GM12801 (cell line): ENCODE results near the gene RUVBL1.

Experiments
- TF ChIP-seq, protein P1 (sequence below): IDR thresholded peaks from one replicate; pipeline ENCODE4 v1.5.1; 2011; ENCODE audit warnings: control low read depth; ENCODE audit not compliant: insufficient read length; ENCODE audit errors: extremely low read depth

The RUVBL1 gene

DNA sequence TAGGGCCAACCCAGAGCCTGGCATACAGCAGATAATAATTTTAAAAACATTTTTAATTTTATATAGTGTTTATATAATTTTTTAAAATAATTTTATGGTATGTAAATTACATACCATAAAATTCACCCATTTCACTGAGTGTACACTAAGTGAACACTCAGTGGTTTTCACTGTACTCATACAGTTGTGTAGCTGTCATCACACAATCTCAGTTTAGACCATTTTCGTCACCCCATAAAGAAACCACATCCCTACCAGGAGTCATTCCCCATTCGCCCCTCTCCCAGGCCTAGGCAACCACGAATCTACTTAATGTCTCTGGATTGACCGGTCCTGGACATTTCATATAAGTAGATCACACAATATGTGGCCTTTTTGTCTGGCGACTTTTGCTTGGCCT, 39.8 kb upstream of the RUVBL1 start:
- TF ChIP-seq, protein P1, sequence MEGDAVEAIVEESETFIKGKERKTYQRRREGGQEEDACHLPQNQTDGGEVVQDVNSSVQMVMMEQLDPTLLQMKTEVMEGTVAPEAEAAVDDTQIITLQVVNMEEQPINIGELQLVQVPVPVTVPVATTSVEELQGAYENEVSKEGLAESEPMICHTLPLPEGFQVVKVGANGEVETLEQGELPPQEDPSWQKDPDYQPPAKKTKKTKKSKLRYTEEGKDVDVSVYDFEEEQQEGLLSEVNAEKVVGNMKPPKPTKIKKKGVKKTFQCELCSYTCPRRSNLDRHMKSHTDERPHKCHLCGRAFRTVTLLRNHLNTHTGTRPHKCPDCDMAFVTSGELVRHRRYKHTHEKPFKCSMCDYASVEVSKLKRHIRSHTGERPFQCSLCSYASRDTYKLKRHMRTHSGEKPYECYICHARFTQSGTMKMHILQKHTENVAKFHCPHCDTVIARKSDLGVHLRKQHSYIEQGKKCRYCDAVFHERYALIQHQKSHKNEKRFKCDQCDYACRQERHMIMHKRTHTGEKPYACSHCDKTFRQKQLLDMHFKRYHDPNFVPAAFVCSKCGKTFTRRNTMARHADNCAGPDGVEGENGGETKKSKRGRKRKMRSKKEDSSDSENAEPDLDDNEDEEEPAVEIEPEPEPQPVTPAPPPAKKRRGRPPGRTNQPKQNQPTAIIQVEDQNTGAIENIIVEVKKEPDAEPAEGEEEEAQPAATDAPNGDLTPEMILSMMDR, result no peak

DNA sequence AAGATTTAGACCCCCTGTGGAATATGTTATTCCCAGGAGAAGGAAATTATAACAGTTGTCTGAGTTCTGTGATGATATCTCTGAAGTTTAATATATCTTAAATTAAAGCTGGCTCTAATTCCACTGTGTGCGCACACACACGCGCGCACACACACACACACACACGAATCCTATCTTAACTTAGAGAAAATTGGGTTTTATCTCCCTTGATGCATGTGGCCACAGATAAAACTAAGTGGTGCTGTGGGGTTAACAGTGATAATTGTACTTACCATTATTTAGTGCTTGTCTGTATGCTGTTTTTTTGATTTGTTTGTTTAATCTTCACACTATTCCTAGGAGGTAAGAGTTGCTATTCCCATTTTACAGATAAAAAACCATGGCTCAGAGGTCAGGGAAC, 37.0 kb upstream of the RUVBL1 start:
- TF ChIP-seq, protein P1, result no peak

DNA sequence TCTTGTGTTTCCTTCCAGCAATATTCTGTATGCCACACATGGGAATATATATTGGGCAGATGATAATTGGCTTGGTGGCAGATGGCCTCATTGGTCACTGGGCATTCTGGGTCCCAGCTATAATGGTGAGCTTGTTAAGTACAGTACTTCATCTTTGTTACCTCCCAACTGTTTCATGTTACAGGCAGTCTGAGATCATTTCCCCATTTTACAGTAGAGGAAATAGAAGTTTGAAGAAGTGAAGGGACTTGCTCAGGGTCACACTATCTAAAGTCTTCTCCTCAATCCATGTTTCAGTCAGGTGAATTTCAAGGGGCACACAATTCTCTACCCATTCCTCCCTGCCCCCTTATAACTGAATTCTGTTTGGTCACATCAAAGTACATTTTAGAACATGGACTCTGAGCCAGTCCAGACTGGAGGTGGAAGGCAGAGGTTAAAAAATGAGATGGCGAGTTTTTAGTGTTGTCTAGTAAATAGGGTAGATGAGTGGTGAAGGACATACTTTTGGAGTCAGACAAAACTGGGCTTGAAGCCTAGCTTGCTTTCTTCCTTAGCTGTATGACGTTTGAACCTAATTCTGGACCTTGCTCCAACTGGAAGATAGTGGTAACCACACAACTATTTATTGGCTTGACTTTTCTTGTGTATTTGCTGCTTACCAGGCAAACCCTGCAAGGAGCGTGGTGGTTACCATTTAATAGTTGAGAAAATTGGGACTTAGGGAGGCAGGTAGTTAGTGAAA, 32.2 kb upstream of the RUVBL1 start:
- TF ChIP-seq, protein P1, result no peak

DNA sequence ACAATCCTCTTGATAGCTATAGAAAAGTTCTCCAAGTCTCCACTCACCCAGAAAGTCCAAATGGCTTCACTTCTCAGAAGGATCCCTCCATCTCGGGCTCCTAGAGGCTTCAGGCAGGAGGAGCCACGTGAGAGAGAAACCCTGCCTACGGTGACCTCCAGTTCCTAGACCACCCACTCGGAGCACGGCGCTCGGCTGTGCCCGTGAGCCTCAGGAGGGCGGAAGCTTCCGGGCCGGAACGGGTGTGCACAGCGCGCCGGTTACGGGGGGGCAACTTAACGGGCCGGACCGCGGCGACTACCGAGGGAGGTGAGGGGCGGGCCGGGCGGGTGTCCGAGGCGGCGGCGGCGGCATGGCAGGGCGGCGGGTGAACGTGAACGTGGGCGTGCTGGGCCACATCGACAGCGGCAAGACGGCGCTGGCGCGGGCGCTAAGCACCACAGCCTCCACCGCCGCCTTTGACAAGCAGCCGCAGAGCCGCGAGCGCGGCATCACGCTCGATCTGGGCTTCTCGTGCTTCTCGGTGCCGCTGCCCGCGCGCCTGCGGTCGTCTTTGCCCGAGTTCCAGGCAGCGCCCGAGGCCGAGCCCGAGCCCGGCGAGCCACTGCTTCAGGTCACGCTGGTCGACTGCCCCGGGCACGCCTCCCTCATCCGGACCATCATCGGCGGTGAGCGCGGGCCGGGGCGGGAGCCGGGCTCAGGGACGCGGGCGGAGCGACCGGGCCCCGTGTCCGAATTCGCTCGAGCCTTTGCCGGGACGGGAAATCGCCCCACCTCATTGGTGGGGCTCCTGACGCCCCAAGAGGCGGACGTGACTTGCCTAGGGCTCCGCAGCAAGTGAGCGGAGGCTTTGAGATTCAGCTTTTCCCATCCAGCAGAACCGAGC, 29.8 kb upstream of the RUVBL1 start, which contains the start of gene EEFSEC:
Gene EEFSEC, plus strand, starts transcription at position 326 of the 886 bp plus-strand sequence. Its CDS starts 27 bp downstream, at position 353.
- TF ChIP-seq, protein P1, result no peak

DNA sequence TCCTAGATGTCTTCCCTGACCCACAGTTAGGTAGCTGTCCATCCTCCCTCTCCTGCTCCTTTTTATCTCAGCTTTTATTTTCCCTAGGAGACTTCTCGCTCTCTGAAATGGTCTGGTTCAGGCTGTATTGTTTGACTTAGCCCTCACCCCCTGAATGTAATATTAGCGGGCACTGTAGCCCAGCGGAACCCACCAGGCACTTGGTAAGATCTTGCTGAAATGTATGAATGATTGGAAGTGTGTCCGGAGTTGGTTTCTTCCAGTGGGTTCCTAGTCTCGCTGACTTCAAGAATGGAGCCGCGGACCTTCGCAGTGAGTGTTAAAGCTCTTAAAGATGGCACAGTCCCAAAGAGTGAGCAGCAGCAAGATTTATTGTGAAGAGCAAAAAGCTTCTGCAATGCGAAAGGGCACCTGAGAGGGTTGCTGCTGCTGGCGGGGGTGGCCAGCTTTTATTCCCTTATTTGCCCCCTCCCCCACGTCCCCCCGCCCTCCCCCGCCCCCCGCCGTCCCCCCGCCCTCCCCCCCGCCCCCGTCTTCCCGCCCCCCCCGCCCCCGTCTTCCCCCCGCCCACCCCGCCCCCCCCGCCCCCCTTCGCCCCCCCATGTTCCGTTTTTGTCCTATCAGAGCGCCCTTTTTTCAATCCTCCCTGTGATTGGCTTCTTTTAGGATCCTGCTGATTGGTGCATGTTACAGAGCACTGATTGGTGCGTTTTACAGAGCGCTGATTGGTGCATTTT, 29.0 kb upstream of the RUVBL1 start:
- TF ChIP-seq, protein P1, result no peak

DNA sequence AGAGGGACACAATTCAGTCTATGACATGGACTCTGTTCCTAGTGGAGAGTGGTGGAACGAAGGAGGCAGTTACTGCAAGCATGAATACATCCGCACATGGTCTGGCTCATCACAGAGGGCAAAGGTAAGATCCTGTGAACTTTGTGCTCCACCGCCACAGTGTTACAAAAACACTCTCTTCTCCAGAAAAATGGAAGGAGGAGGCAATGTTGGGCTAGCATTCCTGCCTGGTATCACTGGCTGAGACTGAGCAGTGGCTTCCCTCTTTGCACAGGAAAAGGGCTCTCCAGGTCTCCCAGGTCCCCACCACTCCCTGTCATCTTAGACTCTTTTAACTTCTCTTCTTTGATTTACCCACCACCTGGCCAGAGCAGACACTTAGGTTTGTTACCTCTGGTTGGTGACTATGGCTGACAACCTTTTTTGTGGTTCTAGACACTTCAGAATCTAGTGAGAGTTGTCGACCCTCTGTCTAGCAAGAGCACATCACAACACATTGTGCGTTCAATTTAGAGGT, 28.2 kb upstream of the RUVBL1 start:
- TF ChIP-seq, protein P1, result no peak

DNA sequence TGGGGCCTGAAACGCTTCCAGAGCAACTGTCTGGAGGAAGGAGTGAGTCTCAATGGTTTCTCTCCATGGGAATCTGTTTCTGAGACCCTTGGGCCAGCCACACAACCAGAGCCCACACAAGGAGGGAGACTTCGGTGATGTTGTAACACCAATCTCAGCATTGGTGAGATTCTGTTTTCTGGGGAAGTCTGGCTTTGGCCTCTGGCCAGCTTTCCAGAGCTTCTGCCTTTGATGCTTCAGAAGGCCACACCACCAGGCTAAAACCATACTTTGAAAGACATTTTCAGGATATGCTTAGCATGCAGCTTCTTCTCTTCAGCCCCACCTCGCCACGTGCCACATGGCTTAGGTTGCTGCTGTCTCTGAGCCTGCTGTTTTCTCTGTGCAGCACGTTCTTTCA, 26.0 kb upstream of the RUVBL1 start:
- TF ChIP-seq, protein P1, result no peak
